DOHH2 (cell line): ENCODE results near the gene CHAMP1.

Experiments used
- H3F3A ChIP-seq: fragments of 200-600 bp; sonication (generic), shearing (Covaris generic); 2 replicates; pipeline ENCODE4 v1.6.0; 2016; ENCODE audit warnings: antibody characterized with exemption, mild to moderate bottlenecking; ENCODE audit not compliant: control insufficient read depth, insufficient read depth
- H3K27ac ChIP-seq: fragments of 200-600 bp; sonication (generic); 2 replicates; pipeline ENCODE4 v1.5.1; 2014; ENCODE audit warnings: low read depth, mild to moderate bottlenecking, low read length, moderate library complexity
- H3K27me3 ChIP-seq: fragments of 200-600 bp; sonication (generic); 2 replicates; pipeline ENCODE4 v1.6.1; 2014; ENCODE audit warnings: mild to moderate bottlenecking, low read length, mixed read lengths; ENCODE audit not compliant: control insufficient read depth
- H3K36me3 ChIP-seq: fragments of 200-600 bp; sonication (generic); 2 replicates; pipeline ENCODE4 v1.6.1; 2014; ENCODE audit warnings: mild to moderate bottlenecking, low read length, moderate library complexity, mixed read lengths; ENCODE audit not compliant: control insufficient read depth
- H3K4me1 ChIP-seq: fragments of 200-600 bp; sonication (generic); 2 replicates; pipeline ENCODE4 v1.6.1; 2014; ENCODE audit warnings: mild to moderate bottlenecking, low read length, mixed read lengths; ENCODE audit not compliant: control insufficient read depth
- H3K4me2 ChIP-seq: fragments of 200-600 bp; sonication (generic); 2 replicates; pipeline ENCODE4 v1.6.0; 2014; ENCODE audit warnings: mild to moderate bottlenecking, low read length, moderate library complexity
- H3K4me3 ChIP-seq: fragments of 200-600 bp; sonication (generic); 2 replicates; pipeline ENCODE4 v1.5.1; 2014; ENCODE audit warnings: mild to moderate bottlenecking, low read length, mixed read lengths
- H3K79me2 ChIP-seq: fragments of 200-600 bp; sonication (generic); 2 replicates; pipeline ENCODE4 v1.6.1; 2014; ENCODE audit warnings: mild to moderate bottlenecking, low read length, mixed read lengths; ENCODE audit not compliant: control insufficient read depth
- H3K9me2 ChIP-seq: fragments of 200-600 bp; sonication (generic); replicated peaks from 2 replicates; pipeline ENCODE4 v1.6.1; 2014; ENCODE audit warnings: mild to moderate bottlenecking, low read length, mixed read lengths; ENCODE audit not compliant: control insufficient read depth
- H3K9me3 ChIP-seq: fragments of 200-600 bp; sonication (generic); 2 replicates; pipeline ENCODE4 v1.6.1; 2014; ENCODE audit warnings: antibody characterized with exemption, low read length, mixed read lengths; ENCODE audit not compliant: control insufficient read depth, insufficient read depth
- H4K20me1 ChIP-seq: fragments of 200-600 bp; sonication (generic); 2 replicates; pipeline ENCODE4 v1.6.0; 2014; ENCODE audit warnings: low read depth, mild to moderate bottlenecking, antibody characterized with exemption, low read length, moderate library complexity; ENCODE audit not compliant: control insufficient read depth, insufficient read depth
- EZH2phosphoT487 ChIP-seq: fragments of 200-600 bp; sonication (generic); IDR thresholded peaks from 2 replicates; pipeline ENCODE4 v1.6.1; 2017; ENCODE audit warnings: borderline replicate concordance, mild to moderate bottlenecking, antibody characterized with exemption, low read length, moderate library complexity, mixed read lengths
- TF ChIP-seq, protein P1 (sequence below): fragments of 200-600 bp; sonication (generic); IDR thresholded peaks from one replicate; pipeline ENCODE4 v1.5.1; 2014; ENCODE audit warnings: antibody characterized with exemption, mild to moderate bottlenecking, low read depth, low read length; ENCODE audit not compliant: poor library complexity, severe bottlenecking

The CHAMP1 gene

DNA sequence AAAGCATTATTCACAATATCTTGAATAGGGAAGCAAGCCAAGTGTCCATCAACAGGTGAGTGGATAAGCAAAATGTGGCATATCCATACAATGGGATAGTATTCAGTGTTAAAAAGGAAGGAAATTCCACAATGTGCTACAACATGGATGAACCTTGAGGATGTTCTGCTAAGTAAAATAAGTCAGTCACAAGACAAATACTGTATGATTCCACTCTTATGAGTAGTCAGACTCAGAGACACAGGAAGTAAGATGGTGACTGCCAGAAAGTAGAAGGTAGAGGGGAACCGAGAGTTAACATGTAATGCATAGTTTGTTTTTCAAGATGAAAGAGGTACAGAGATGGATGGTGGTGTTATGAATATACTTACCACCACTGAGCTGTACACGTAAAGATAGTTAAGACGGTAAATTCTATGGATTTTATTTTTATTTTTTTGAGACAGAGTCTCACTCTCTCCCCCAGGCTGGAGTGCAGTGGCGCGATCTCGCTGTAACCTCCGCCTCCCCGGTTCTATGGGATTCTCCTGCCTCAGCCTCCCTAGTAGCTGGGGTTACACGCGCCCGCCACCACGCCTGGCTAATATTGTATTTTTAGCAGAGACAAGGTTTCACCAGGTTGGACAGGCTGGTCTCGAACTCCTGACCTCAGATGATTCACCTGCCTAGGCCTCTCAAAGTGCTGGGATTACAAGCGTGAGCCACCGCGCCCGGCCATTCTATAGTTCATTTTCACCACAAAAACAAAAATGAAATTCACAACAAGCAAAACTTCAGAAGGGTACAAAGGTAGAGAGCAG, 1.0 kb upstream of the CHAMP1 start:
- peak overlapping the region; percentile 84 for H3K4me2 ChIP-seq
- H3K27me3 ChIP-seq: no peaks in the 10 kb centered on the region
- peaks cover 45% of the 10 kb centered on the region for H3F3A ChIP-seq
- peaks cover 81% of the 10 kb centered on the region for H3K4me1 ChIP-seq
- peak overlapping the region; percentile 97 for H3K4me3 ChIP-seq
- H3K27ac ChIP-seq: peak overlapping the region; percentile 98
- peaks cover 29% of the 10 kb centered on the region for H4K20me1 ChIP-seq
- no peaks in the 10 kb centered on the region for H3K9me2 ChIP-seq
- no peaks in the 10 kb centered on the region for H3K9me3 ChIP-seq
- H3K79me2 ChIP-seq: peaks cover 48% of the 10 kb centered on the region
- peaks cover 39% of the 10 kb centered on the region for H3K36me3 ChIP-seq
- TF ChIP-seq EZH2phosphoT487: no peak
- TF ChIP-seq, protein P1, sequence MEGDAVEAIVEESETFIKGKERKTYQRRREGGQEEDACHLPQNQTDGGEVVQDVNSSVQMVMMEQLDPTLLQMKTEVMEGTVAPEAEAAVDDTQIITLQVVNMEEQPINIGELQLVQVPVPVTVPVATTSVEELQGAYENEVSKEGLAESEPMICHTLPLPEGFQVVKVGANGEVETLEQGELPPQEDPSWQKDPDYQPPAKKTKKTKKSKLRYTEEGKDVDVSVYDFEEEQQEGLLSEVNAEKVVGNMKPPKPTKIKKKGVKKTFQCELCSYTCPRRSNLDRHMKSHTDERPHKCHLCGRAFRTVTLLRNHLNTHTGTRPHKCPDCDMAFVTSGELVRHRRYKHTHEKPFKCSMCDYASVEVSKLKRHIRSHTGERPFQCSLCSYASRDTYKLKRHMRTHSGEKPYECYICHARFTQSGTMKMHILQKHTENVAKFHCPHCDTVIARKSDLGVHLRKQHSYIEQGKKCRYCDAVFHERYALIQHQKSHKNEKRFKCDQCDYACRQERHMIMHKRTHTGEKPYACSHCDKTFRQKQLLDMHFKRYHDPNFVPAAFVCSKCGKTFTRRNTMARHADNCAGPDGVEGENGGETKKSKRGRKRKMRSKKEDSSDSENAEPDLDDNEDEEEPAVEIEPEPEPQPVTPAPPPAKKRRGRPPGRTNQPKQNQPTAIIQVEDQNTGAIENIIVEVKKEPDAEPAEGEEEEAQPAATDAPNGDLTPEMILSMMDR: no peak

DNA sequence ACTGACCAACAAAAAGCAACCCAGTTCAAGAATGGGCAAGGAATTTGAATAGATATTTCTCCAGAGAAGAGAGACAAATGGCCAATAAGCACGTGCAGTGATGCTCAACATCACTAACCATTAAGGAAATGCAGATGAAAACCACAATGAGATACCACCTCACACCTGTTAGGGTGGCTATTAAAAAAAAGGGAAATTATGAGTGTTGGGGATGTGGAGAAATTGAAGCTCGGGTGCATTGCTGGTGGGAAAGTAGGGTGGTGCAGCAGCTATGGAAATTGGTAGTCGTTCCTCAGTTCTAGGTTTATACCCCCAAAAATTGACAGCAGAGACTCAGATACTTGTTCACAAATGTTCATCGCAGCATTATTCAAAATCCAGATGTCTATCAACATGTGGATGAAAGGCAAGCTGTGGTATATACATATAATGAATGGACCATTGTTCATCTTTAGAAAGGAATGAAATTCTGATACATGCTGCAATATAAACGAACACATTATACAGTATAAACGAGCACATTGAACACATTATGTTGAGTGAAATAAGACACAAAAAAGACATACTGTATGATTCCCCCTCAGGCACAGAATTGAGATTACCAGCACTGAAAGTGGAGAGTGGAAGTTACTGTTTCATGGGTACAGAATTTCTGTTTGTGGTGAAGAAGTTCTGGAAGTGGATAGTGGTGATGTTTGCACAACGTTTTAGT, 927 bp downstream of the CHAMP1 start:
- peaks cover 59% of the 10 kb centered on the region for H3K36me3 ChIP-seq
- H3K4me3 ChIP-seq: peak overlapping the region; percentile 97
- H3K4me1 ChIP-seq: peaks cover 83% of the 10 kb centered on the region
- H4K20me1 ChIP-seq: peaks cover 49% of the 10 kb centered on the region
- peak overlapping the region; percentile 98 for H3K27ac ChIP-seq
- H3K9me2 ChIP-seq: no peaks in the 10 kb centered on the region
- H3K79me2 ChIP-seq: peaks cover 67% of the 10 kb centered on the region
- H3K9me3 ChIP-seq: no peaks in the 10 kb centered on the region
- peak overlapping the region; percentile 84 for H3K4me2 ChIP-seq
- no peaks in the 10 kb centered on the region for H3K27me3 ChIP-seq
- peaks cover 33% of the 10 kb centered on the region for H3F3A ChIP-seq
- TF ChIP-seq EZH2phosphoT487: no peak
- TF ChIP-seq, protein P1: no peak

DNA sequence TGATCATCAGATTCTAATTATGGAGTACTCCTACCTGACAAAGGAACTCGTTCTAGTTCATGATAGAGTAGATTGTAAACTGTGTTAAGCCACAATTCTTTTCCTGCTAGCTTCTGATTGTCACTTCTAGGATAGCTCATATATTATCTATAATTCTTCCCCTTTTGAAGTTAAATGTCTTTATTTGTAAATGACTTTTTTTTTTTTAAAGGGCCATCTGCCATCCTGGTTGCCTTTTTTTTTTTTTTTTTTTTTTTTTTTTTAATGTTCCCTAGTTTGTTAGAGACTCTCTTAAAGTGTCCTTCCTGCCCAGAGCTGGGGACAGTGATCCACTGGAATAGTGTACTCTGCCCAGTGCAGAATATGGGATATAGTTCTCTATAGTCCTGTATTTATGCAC, 4.3 kb downstream of the CHAMP1 start:
- peak overlapping the region; percentile 29; the same call in 1 of the 2 replicates for H3K4me3 ChIP-seq
- no peaks in the 10 kb centered on the region for H3K9me3 ChIP-seq
- H3K4me2 ChIP-seq: peak overlapping the region; percentile 84
- no peaks in the 10 kb centered on the region for H3K9me2 ChIP-seq
- H3K27me3 ChIP-seq: no peaks in the 10 kb centered on the region
- no peak for TF ChIP-seq EZH2phosphoT487
- TF ChIP-seq, protein P1: no peak
- peaks cover 90% of the 10 kb centered on the region for H3K36me3 ChIP-seq
- H3K79me2 ChIP-seq: peaks cover 98% of the 10 kb centered on the region
- H3F3A ChIP-seq: peaks cover 14% of the 10 kb centered on the region
- H3K27ac ChIP-seq: no peak overlapping the region
- peaks cover 52% of the 10 kb centered on the region for H3K4me1 ChIP-seq
- peaks cover 55% of the 10 kb centered on the region for H4K20me1 ChIP-seq
